MCF 10A (cell line): ENCODE results near the gene CYP27A1. TPM values are rescaled to one million over a fixed set of nuclear protein-coding genes. Genes with fewer than 3 reads are reported as not detected.

ENCODE experiments used
- BruUV-seq: library from RNA; stranded (reverse); fragments of 400-500 nt; replicated peaks from 2 replicates; lab custom pipeline; 2021; lab: Mats Ljungman, UMichigan
- CTCF ChIA-PET: fragments of 300-600 bp; sonication (Branson Sonifier 250); formaldehyde crosslinking; extraction: SDS; loops from one replicate; lab custom pipeline; 2021; ENCODE audit warnings: antibody characterized with exemption, inconsistent platforms; lab: Yijun Ruan, JAX
- POLR2A ChIA-PET: fragments of 300-600, 350-650 bp; sonication (Branson Sonifier 250); formaldehyde crosslinking; extraction: SDS; loops from one replicate; lab custom pipeline; 2020; ENCODE audit warnings: antibody characterized with exemption, inconsistent platforms; lab: Yijun Ruan, JAX
- DNase-seq: peaks from one replicate; pipeline ENCODE4 v3.0.0-alpha.2; 2018; ENCODE audit not compliant: unreplicated experiment
- H3K27ac Mint-ChIP-seq: one replicate; pipeline ENCODE4 v1.8.0; 2022; ENCODE audit warnings: mild to moderate bottlenecking, low read depth, mixed read lengths; ENCODE audit not compliant: unreplicated experiment
- H3K27me3 Mint-ChIP-seq: one replicate; pipeline ENCODE4 v1.8.0; 2022; ENCODE audit warnings: mixed read lengths; ENCODE audit not compliant: insufficient read depth, unreplicated experiment
- H3K36me3 Mint-ChIP-seq: one replicate; pipeline ENCODE4 v1.8.0; 2022; ENCODE audit warnings: mild to moderate bottlenecking, moderate library complexity, mixed read lengths; ENCODE audit not compliant: insufficient read depth, unreplicated experiment
- H3K4me1 Mint-ChIP-seq: one replicate; pipeline ENCODE4 v1.8.0; 2022; ENCODE audit warnings: mixed read lengths; ENCODE audit not compliant: insufficient read depth, unreplicated experiment
- H3K4me3 Mint-ChIP-seq: one replicate; pipeline ENCODE4 v1.8.0; 2022; ENCODE audit warnings: mild to moderate bottlenecking, moderate library complexity, mixed read lengths; ENCODE audit not compliant: unreplicated experiment
- H3K9me3 Mint-ChIP-seq: one replicate; pipeline ENCODE4 v1.8.0; 2022; ENCODE audit warnings: mixed read lengths; ENCODE audit not compliant: unreplicated experiment
- CTCF ChIP-seq: fragments of 200-600 bp; IDR thresholded peaks from one replicate; pipeline ENCODE4 v1.8.0; 2022; ENCODE audit warnings: antibody characterized with exemption, mild to moderate bottlenecking; ENCODE audit not compliant: unreplicated experiment
- intact Hi-C: fragments of 100-400 bp; cut with micrococcal nuclease; formaldehyde crosslinking; loops from 2 replicates; pipeline ENCODE4 v1.14.1; 2022
- total RNA-seq: library from RNA; stranded (reverse); gene quantifications from 2 replicates; pipeline ENCODE4 v1.2.3, GENCODE V29; 2022

CYP27A1 gene
- total RNA-seq, 1 experiment from 2014 or later, result not detected

GRCh38 chr2:218859556-218859987 lies 77.6 kb downstream of the CYP27A1 start, which contains the start of gene WNT6:
Gene WNT6, plus strand, starts transcription at chr2:218859805. Its CDS starts 233 bp downstream, at chr2:218860038.
- Mint-ChIP-seq H3K4me3 (peak within 1 kb of the TSS; percentile 57), H3K4me1 (peaks cover 5% of the 10 kb centered on the region), H3K36me3 (no peaks in the 10 kb centered on the region), H3K27ac (no peak within 1 kb of the TSS), H3K9me3 (no peaks in the 10 kb centered on the region), H3K27me3 (peaks cover 69% of the 10 kb centered on the region)
- no TSS peak for BruUV-seq
- DNase-seq, result no peak
- ChIA-PET POLR2A (interaction anchor here (1.2 kb wide), 1 partner anchor 10 kb away, joined by 3 read pairs; no protein-coding TSS in a partner anchor), CTCF (interaction anchor here (0.6 to 1.9 kb wide), 5 partner anchors 38 to 205 kb away, joined by 3 to 8 read pairs (median 3); partner anchors contain the start of gene TTLL4)
- TF ChIP-seq CTCF, result no peak
- intact Hi-C loops, result no loop called here

GRCh38 chr2:218859988-218860831 lies 78.3 kb downstream of the CYP27A1 start:
- no peak for DNase-seq
- no peak overlapping the region for H3K27ac Mint-ChIP-seq
- POLR2A ChIA-PET, result interaction anchor here (1.2 kb wide), 1 partner anchor 9 kb away, joined by 3 read pairs; no protein-coding TSS in a partner anchor
- CTCF ChIA-PET, result interaction anchor here (0.6 to 6.5 kb wide), 4 partner anchors 16 to 205 kb away, joined by 3 to 44 read pairs (median 4); partner anchors contain the start of gene TTLL4
- intact Hi-C loops, result no loop called here
- peaks cover 70% of the 10 kb centered on the region for H3K27me3 Mint-ChIP-seq
- no peaks in the 10 kb centered on the region for H3K9me3 Mint-ChIP-seq
- H3K4me3 Mint-ChIP-seq, result peak overlapping the region; percentile 57
- TF ChIP-seq CTCF, result no peak
- BruUV-seq, result no TSS peak
- no peaks in the 10 kb centered on the region for H3K36me3 Mint-ChIP-seq
- H3K4me1 Mint-ChIP-seq, result peaks cover 5% of the 10 kb centered on the region

- no peak for DNase-seq
- Mint-ChIP-seq H3K4me1 (peaks cover 5% of the 10 kb centered on the region), H3K4me3 (no peak overlapping the region), H3K36me3 (no peaks in the 10 kb centered on the region), H3K27me3 (peaks cover 70% of the 10 kb centered on the region), H3K27ac (no peak overlapping the region), H3K9me3 (no peaks in the 10 kb centered on the region)
- no peak for TF ChIP-seq CTCF
- CTCF ChIA-PET, result interaction anchor here (1.1 to 6.5 kb wide), 3 partner anchors 15 to 150 kb away, joined by 3 to 44 read pairs (median 6); partner anchors contain the start of gene TTLL4
- intact Hi-C loops, result no loop called here
- BruUV-seq, result no TSS peak
- POLR2A ChIA-PET, result interaction anchor here (1.2 kb wide), 1 partner anchor 8 kb away, joined by 3 read pairs; no protein-coding TSS in a partner anchor
These were observed 79.0 kb downstream of the CYP27A1 start for GRCh38 chr2:218860950-218861381.
